SIG-M5 (cell line): ENCODE results near the gene PRPH.
"Not testable (repeated sequence)": the region's sequence is repeated elsewhere in the genome, so short reads cannot be mapped to it uniquely, and the experiment has no call there.

Source experiments
- DNase-seq: peaks from one replicate; lab custom pipeline; 2025; lab: John Stamatoyannopoulos, UW

PRPH gene

GRCh38 chr12:49332891-49333371 is 38.0 kb downstream of the PRPH start:
- DNase-seq: no peak

- DNase-seq: not testable (repeated sequence)
Observed at GRCh38 chr12:49333778-49334177, 38.8 kb downstream of the PRPH start.

GRCh38 chr12:49334226-49334625 is 39.3 kb downstream of the PRPH start:
- no peak for DNase-seq

GRCh38 chr12:49334681-49335080 is 39.7 kb downstream of the PRPH start:
- DNase-seq: no peak

- no peak for DNase-seq
Observed at GRCh38 chr12:49335118-49335954, 40.4 kb downstream of the PRPH start.

GRCh38 chr12:49335955-49336644 is 41.2 kb downstream of the PRPH start:
- no peak for DNase-seq

GRCh38 chr12:49336645-49337584 is 42.0 kb downstream of the PRPH start, which contains the start of gene C1QL4:
Gene C1QL4, minus strand, starts transcription at chr12:49337188. Its CDS starts 711 bp downstream, at chr12:49336477.
- DNase-seq: no peak

- no peak for DNase-seq
Observed at GRCh38 chr12:49338830-49339463, 44.0 kb downstream of the PRPH start.

- no peak for DNase-seq
Observed at GRCh38 chr12:49339464-49339861, 44.5 kb downstream of the PRPH start.

GRCh38 chr12:49340095-49340870 is 45.3 kb downstream of the PRPH start:
- DNase-seq: no peak

- no peak for DNase-seq
Observed at GRCh38 chr12:49340971-49341776, 46.2 kb downstream of the PRPH start.

GRCh38 chr12:49341777-49342065 is 46.8 kb downstream of the PRPH start:
- DNase-seq: no peak

- DNase-seq: no peak
Observed at GRCh38 chr12:49342066-49342913, 47.3 kb downstream of the PRPH start.

- no peak for DNase-seq
Observed at GRCh38 chr12:49342914-49343731, 48.2 kb downstream of the PRPH start.

- DNase-seq: no peak
Observed at GRCh38 chr12:49344486-49345050, 49.6 kb downstream of the PRPH start.

- DNase-seq: no peak
Observed at GRCh38 chr12:49345051-49345824, 50.3 kb downstream of the PRPH start.
